Thyroid gland (tissue), 4 donors: Measurements from ENCODE around the gene MAPK8.

Experiments used
- POLR2A ChIP-seq, 2 donors: fragments of 450-650 bp; IDR thresholded peaks; one replicate each; pipeline ENCODE4 v1.6.1; 2017; ENCODE audit warnings: antibody characterized with exemption in 2 of 2, mild to moderate bottlenecking in 2 of 2, moderate library complexity in 1 of 2
- TF ChIP-seq, protein P1 (sequence below), 6 experiments: fragments of 200-600 bp in 3 of 6; fragments of 450-650 bp in 3 of 6; sonication (generic) in 3 of 6; IDR thresholded peaks; one replicate each; pipeline ENCODE4 v1.5.1; 2016 to 2019; ENCODE audit warnings: antibody characterized with exemption in 6 of 6, mild to moderate bottlenecking in 2 of 6, inconsistent platforms in 1 of 6, moderate library complexity in 1 of 6

DNA sequence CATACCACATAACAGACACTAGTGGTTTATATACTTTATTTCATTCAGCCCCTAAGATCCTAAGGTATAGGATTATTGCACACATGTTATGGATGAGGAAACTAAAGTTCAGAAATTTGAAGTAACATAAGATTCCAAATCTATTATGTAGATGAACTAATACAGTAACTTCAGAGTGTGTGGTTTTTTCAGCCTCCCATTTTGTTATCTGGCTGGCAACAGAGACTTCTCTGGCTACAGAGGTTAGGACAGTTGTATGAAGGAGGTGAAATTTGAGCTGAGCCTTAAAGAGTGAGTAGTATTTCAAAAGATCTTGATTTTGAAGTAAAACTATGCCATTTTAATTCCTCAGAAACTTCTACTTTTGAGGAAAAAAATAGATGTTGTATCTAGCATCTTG lies 125.4 kb downstream of the MAPK8 start:
- TF ChIP-seq, protein P1, sequence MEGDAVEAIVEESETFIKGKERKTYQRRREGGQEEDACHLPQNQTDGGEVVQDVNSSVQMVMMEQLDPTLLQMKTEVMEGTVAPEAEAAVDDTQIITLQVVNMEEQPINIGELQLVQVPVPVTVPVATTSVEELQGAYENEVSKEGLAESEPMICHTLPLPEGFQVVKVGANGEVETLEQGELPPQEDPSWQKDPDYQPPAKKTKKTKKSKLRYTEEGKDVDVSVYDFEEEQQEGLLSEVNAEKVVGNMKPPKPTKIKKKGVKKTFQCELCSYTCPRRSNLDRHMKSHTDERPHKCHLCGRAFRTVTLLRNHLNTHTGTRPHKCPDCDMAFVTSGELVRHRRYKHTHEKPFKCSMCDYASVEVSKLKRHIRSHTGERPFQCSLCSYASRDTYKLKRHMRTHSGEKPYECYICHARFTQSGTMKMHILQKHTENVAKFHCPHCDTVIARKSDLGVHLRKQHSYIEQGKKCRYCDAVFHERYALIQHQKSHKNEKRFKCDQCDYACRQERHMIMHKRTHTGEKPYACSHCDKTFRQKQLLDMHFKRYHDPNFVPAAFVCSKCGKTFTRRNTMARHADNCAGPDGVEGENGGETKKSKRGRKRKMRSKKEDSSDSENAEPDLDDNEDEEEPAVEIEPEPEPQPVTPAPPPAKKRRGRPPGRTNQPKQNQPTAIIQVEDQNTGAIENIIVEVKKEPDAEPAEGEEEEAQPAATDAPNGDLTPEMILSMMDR (IDR thresholded peaks at IDR 0.05) = no peak
- TF ChIP-seq POLR2A (IDR thresholded peaks at IDR 0.05) = no peak
